ENCODE measurements around the gene SLC7A10. TPM values are rescaled to one million over a fixed set of nuclear protein-coding genes. Genes with fewer than 3 reads are reported as not detected.
"Not testable (repeated sequence)": the region's sequence is repeated elsewhere in the genome, so short reads cannot be mapped to it uniquely, and the experiment has no call there.

The SLC7A10 gene
- total RNA-seq, 1 experiment from 2014 or later, result not detected

DNA sequence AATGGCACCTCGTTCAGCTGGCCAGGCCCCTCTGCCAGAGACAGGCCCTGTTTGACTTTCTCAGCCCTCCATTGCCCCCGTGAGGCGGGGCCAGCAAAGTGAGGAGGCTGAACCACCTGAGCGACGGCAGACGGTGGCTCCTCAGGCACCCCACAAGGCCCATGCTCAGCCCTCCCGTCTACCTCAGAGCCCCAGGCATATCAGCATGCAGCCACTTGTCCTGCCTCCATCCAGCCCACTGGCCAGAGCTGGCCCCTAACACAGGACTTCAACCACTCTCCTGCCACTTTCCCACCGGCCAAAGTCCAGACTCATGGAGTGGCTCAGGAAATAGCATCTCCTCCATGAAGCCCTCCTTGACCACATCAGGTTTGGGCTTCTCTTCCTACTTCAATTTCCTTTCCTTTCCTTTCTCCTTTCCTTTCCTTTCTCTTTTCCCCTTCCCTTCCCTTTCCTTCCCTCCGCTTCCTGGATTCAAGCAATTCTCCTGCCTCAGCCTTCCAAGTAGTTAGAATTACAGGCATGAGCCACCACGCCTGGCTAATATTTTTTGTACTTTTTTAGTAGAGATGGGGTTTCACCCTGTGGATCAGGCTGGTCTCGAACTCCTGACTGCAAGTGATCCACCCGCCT lies 9.3 kb downstream of the SLC7A10 start:
- no peak for DNase-seq (ENCODE audit: low read depth)

DNA sequence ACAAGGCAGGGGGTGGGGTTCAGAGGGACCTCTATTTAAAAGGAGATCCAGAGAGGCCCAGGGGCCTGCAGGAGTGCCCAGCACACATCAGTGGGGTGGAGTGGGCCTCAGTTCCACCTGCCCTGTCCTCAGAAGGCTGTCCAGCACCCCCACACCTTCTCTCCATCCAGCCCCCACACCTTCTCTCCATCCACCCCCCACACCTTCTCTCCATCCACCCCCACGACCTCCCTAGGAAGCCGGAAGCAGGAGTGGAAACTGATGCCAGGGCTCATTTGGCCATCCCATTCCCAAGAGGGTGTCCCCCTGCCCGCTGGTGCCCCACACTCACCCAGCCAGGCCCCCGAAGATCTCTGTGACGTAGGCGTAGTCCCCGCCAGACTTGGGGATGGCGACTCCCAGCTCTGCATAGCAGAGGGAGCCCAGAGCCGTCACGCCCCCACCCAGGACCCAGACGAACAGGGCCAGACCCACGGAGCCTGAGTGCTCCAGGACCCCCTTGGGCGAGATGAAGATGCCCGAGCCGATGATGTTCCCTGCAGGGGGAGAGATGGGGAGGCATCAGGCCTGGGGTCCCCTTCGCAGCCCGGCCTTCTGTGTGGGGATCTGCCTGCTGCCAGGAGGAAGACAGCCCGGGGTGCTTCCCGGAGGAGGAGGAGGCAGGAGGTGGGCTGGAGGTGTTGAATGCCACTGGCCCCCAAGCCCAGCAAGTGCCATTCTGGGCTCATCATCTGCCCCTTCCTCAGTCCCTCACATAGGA lies 10.0 kb downstream of the SLC7A10 start:
- no peak for DNase-seq (ENCODE audit: low read depth)

- peak; percentile 21 for DNase-seq (ENCODE audit: low read depth)
Measured at GRCh38 chr19:33214596-33214995, 11.1 kb downstream of the SLC7A10 start.

DNA sequence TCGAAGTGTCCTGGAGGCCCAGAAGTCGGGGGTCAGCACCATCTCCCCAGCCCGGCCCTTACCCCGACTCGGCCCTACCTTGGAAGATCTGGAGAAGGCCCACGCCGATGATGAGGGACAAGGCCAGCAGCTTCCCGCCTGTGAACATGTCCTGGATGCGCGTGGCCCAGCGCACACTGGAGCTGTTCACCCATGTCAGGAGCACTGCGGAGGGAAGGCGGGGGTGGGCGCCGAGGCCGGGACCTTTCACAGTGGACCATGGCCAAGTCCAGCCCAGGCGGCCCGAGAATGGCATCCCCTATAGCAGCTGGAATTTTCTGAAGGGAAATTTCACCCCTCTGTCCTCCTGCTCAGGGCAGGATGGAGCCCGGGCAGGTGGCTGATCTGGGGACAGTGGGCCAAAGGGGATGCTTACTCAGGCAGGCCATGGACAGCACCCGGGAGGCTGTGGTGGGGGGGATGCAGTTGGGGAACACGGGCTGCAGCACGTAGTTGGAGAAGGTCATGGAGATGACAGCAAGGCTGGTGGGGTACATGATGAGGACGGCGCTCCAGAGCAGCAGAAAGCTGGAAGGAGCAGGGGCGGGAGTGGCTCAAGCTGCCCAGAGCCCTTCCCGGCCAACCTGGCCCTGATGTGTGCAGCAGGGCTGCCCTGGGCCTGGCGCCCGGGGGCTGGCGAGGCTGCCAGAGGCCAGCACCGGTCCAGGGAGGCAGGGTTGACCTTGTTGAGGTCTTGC lies 13.0 kb downstream of the SLC7A10 start:
- DNase-seq (ENCODE audit: low read depth), result no peak

DNA sequence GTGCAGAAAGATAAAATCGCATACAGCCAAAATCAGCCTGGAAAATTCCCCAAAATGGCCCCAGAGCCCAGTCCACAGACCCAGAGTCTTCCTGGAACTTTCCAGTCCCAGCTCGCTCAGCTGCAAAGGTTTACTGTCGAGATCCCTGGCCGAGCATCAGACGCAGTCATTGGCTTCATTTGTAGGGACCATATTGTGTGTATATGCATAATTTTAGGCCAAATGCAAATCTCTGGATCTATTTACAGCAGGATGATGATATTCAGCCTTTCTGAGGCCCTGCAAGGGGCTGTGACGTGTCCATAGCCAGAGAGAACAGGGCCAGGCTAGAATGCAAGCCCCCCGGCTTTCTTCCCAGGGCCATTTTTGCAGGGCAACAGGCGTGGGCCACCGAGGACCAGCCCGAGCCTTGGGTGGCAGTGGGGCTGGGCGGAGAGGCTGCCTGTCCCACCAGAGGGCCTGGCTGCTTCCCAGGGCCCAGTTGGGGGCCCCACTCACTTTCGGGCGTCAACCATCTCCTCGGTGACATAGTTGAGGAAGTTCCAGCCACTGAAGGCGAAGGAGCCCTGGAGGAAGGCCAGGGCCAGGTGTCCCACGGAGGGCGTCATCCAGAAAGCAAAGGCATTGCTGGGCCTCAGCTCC lies 13.7 kb downstream of the SLC7A10 start:
- DNase-seq (ENCODE audit: low read depth), result no peak

- no peak for DNase-seq (ENCODE audit: low read depth)
Measured at GRCh38 chr19:33210266-33210940, 15.2 kb downstream of the SLC7A10 start.

- DNase-seq (ENCODE audit: low read depth), result not testable (repeated sequence)
Measured at GRCh38 chr19:33209850-33210230, 15.8 kb downstream of the SLC7A10 start.

GRCh38 chr19:33208904-33209849 lies 16.5 kb downstream of the SLC7A10 start:
- DNase-seq (ENCODE audit: low read depth), result no peak

DNA sequence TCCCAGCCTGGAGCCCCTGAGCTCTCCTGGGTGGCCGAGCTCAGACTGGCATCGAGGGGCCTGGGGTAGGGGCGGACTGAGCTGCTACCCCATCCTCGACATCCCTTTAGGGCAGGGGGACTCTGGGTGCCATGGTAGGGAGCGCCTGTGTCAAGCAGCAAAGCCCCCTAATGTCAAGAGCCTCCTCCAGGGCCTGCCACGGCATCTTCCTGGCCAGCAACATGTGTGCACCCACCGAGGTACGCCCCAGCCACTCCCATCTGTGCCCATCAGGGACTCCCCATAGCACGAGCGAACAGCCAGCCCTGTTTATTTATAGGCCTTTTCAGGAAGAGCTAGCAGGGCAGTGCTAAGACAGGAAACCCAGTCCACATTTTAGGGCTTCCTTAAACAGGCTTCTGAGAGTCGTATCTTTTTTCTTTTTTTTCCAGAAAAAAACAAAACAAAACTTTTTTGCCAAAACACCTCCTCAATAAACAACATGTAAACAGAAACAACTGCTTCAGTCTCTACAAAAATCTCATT lies 17.2 kb downstream of the SLC7A10 start:
- DNase-seq (ENCODE audit: low read depth), result no peak

- no peak for DNase-seq (ENCODE audit: low read depth)
Measured at GRCh38 chr19:33207903-33208302, 17.7 kb downstream of the SLC7A10 start.

DNA sequence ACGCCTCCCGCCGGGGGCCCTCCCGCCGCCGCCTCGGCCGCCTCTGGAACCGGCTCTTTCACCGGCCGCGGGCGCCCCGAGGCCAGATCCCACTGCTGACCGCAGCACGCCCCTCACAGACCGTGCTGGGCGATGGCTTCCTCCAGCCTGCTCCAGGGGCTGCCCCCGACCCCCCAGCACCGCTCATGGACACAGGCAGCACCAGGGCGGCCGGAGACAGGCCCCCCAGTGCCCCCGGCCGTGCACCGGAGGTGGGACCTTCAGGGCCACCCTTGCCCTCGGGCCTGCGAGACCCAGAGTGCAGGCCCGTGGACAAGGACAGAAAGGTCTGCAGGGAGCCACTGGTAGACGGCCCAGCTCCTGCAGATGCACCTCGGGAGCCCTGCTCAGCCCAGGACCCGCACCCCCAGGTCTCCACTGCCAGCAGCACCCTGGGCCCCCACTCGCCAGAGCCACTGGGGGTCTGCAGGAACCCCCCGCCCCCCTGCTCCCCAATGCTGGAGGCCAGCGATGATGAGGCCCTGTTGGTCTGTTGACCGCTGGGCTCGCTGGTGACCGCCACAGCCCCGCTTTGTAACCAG lies 18.5 kb downstream of the SLC7A10 start:
- no peak for DNase-seq (ENCODE audit: low read depth)

GRCh38 chr19:33206261-33207039 lies 19.2 kb downstream of the SLC7A10 start:
- DNase-seq (ENCODE audit: low read depth), result no peak

DNA sequence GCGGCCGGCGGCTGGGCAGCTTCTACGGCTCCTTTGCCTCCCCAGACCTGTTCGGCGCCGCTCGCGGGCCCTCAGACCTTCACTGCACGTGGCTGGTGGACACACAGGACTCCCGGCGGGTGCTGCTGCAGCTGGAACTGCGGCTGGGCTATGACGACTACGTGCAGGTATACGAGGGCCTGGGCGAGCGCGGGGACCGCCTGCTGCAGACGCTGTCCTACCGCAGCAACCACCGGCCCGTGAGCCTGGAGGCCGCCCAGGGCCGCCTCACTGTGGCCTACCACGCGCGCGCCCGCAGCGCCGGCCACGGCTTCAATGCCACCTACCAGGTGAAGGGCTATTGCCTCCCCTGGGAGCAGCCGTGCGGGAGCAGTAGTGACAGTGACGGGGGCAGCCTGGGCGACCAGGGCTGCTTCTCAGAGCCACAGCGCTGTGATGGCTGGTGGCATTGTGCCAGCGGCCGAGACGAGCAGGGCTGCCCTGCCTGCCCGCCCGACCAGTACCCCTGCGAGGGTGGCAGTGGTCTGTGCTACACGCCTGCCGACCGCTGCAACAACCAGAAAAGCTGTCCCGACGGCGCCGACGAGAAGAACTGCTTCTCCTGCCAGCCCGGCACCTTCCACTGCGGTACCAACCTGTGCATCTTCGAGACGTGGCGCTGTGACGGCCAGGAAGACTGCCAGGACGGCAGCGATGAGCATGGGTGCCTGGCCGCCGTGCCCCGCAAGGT lies 20.0 kb downstream of the SLC7A10 start:
- no peak for DNase-seq (ENCODE audit: low read depth)

- no peak for DNase-seq (ENCODE audit: low read depth)
Measured at GRCh38 chr19:33205110-33205509, 20.5 kb downstream of the SLC7A10 start.

- no peak for DNase-seq (ENCODE audit: low read depth)
Measured at GRCh38 chr19:33204136-33204973, 21.3 kb downstream of the SLC7A10 start.

DNA sequence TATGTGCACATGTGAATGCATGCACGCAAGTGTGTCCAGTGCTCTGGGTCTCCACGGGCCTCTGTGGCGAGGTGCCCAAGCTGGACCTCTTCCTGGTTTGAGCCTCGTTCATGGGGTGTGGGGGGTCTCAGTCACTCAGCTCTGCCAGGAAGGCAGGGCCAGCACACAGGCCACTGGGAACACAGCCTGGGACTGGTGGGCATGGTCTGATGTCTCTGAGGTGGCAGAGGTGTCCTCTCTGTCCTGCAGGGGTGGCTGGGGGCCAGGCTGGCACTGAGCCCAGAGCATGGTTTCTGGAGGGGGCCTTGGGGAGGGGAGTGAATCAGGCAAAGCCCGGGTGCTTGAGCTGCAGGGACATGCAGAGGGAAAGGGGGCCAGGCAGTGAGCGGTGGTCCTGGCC lies 22.1 kb downstream of the SLC7A10 start:
- DNase-seq (ENCODE audit: low read depth), result no peak
